Measurements from ENCODE around the gene CIAO2A.
"Not testable (repeated sequence)": the region's sequence is repeated elsewhere in the genome, so short reads cannot be mapped to it uniquely, and the experiment has no call there.

CIAO2A gene

GRCh38 chr15:64070965-64071851 lies 22.4 kb downstream of the CIAO2A start:
- no peak for DNase-seq

DNA sequence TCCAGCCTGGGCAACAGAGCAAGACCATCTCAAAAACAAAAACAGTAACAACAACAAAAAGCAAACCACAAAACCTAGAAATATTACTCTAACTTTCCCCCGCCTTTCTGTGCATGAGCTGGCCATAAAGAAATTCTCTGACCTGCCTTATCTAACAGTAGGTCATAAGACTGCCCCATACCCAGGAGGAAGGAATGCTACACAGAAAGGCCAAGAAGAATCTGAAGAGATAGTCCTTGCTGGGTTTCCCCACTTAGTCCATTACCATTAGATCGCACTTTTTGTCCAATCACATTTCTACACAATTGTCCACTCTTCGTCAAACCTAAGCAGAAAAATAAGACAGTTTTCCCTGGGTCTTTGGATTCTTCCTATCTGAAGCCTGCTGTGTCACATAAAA lies 23.5 kb downstream of the CIAO2A start:
- DNase-seq = no peak

DNA sequence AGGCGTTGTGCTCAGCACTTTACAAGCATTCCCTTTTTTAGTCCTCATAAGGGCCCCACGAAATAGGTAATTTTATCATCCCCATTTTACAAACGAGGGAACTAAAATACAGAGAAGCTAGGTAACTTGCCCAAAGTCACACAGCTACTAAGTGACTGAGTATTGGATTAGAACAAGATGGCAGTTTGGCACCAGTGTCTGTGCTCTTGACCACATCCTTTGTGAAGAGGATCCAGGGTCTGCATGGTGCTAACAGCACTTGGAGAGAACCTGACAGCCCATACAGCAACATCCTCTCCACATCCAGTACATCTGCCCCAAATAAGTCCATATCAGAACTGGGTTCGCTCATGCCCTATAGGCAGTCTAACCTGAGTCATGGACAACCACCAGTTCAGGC lies 25.5 kb downstream of the CIAO2A start:
- DNase-seq = no peak

DNA sequence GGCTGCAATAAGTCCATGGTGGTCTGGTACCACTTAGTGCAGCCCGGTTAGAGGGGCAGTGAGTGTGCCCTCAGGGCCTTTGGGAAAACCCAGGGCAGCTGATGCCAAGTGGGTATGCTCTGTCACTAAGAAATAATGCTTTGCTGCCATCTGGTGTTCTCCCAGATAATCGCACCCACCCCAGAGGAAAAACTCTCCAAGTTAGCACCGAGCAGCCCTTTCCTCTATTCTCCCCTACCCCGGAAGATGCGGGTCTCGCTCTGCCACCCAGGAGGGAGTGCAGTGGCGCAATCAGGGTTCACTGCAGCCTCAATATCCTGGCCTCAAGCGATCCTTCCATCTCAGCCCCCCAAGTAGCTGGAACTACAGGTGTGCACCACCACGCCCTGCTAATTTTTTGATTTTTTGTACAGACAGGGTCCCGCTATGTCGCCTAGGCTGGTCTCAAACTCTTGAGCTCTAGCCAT lies 26.0 kb downstream of the CIAO2A start:
- DNase-seq = peak; percentile 52 to 90 (median 77)

DNA sequence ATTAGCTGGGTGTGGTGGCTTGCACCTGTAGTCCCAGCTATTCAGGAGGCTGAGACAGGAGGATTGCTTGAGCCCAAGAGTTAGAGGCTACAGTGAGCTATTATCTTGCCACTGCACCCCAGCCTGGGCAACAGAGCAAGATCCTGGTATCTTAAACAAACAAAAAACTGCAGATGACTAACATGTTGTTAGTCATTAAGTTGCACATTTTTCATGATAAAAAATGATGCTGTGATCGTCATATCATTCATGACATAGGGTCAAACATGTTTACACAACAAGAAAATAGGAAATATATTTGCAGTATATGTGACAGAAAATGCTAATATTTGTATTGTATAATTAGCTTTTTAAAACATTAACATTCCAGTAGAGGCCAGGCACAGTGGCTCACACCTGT lies 27.2 kb downstream of the CIAO2A start:
- no peak for DNase-seq

DNA sequence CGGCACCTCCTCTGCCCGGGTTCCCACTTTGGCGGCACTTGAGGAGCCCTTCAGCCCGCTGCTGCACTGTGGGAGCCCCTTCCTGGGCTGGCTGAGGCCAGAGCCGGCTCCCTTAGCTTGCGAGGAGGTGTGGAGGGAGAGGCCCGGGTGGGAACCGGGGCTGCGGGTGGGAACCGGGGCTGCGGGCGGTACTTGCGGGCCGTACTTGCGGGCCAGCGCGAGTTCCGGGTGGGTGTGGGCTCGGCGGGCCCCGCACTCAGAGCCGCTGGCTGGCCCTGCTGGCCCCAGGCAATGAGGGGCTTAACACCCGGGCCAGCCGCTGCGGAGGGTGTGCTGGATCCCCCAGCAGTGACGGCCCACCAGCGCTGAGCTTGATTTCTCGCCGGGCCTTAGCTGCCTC lies 32.9 kb downstream of the CIAO2A start:
- DNase-seq = no peak

- DNase-seq = not testable (repeated sequence)
These were observed 34.5 kb downstream of the CIAO2A start for GRCh38 chr15:64059104-64059503.

- DNase-seq = no peak
These were observed 35.4 kb downstream of the CIAO2A start for GRCh38 chr15:64058279-64058678.

DNA sequence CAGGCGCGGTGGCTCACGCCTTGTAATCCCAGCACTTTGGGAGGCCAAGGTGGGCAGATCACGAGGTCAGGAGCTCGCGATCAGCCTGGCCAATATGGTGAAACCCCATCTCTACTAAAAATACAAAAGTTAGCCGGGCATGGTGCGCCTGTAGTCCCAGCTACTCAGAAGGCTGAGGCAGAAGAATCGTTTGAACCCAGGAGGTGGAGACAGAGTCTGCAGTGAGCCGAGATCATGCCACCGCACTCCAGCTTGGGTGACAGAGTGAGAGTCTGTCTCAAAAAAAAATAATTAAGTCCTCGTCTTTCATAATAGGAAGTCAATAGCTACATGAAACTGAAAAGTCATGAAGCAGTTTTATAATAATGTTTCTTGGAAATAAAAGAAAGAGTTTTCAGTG lies 40.0 kb downstream of the CIAO2A start:
- DNase-seq = not testable (repeated sequence)

GRCh38 chr15:64052925-64053491 lies 40.6 kb downstream of the CIAO2A start:
- no peak for DNase-seq

DNA sequence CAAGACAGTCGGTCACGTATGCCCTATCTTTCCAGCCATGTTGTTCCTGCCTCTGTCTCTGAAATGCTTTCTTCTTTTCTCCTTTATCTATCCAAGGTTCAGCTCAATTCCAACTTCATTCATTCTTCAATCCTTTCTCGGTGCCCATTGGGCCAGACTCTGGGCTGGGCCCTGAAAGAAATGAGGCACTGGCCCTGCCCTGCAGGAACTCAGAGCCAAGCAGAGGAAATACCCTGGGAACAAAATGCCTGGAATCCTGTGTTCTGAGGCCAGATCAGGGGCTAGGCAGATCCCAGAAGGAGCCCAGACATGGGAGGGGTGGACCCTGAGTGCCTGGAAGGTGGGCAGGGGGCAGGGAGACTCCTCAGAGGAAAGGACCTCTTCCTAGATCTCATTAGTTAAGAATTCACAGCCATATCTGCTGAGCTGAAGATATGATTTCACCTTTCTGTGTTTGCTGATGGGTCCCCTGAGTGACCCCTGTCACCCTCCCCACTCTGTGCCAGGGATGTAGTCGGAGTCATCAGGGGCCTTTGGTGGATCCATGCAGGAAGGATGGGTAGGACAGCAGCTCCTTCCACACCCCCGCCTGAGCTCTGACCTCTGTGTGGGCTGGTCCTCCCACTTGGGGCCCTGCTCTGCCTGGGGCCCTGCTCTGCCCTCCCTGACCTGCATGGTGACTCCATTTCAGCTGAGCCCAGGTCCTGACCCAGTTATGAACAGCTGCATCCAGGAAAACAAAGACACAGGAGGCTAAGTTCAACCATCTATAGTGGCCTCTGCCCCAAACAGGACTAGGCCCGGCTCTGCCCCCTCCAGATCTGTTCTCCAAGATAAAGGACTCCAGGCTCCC lies 42.0 kb downstream of the CIAO2A start:
- DNase-seq = no peak

GRCh38 chr15:64051093-64051402 lies 42.6 kb downstream of the CIAO2A start:
- no peak for DNase-seq

DNA sequence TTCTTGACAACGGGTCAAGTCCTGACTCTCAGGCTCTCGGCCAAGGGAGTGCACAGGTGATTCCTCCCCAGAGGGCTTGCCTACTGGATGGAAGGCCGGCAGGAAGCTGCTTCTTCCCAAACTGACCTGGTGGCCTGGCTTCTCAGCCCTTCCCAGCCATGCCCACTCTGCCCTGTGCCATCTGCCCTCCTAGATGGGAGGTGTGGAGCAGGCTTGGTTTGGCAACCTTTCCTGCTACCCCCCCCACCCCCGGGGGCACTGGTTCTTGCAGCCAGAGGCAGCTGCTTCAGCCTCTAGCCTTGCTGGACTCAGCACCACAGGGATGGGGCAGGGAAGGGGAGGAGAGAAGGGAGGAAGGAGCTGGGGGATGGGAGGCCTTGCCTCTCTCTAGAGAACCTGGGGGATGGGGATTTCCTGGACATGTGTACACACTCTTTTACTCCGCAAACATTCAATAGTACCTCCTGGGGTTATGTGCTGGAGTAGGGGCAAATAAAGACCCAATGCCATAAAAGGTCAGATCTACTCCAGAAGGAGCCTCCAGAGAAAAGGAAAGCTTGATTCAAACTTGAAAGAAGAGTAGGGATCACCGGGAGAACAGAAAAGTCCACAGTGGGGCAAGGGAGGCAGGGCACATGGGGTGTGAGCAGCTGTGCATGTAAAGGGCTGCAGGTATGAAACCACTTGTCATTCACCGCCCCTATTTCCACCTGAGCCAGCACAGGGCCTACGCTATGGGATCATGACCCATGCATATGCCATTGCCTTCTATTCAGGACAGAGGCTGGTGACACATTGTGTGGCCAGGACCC lies 43.2 kb downstream of the CIAO2A start:
- peak in 2 of 3 experiments; percentile 88 to 95 for DNase-seq

GRCh38 chr15:64048781-64049460 lies 44.7 kb downstream of the CIAO2A start:
- DNase-seq = no peak

- peak; percentile 29 to 76 (median 65) for DNase-seq
These were observed 47.1 kb downstream of the CIAO2A start, which contains the start of gene DAPK2 for GRCh38 chr15:64046421-64047153. Gene DAPK2 (minus strand): TSS chr15:64046485. CDS start chr15:64040261, 6,224 bp downstream.

GRCh38 chr15:64045774-64046420 lies 47.7 kb downstream of the CIAO2A start:
- peak in 1 of 3 experiments; percentile 64 for DNase-seq

- no peak for DNase-seq
These were observed 48.6 kb downstream of the CIAO2A start for GRCh38 chr15:64045101-64045435.

DNA sequence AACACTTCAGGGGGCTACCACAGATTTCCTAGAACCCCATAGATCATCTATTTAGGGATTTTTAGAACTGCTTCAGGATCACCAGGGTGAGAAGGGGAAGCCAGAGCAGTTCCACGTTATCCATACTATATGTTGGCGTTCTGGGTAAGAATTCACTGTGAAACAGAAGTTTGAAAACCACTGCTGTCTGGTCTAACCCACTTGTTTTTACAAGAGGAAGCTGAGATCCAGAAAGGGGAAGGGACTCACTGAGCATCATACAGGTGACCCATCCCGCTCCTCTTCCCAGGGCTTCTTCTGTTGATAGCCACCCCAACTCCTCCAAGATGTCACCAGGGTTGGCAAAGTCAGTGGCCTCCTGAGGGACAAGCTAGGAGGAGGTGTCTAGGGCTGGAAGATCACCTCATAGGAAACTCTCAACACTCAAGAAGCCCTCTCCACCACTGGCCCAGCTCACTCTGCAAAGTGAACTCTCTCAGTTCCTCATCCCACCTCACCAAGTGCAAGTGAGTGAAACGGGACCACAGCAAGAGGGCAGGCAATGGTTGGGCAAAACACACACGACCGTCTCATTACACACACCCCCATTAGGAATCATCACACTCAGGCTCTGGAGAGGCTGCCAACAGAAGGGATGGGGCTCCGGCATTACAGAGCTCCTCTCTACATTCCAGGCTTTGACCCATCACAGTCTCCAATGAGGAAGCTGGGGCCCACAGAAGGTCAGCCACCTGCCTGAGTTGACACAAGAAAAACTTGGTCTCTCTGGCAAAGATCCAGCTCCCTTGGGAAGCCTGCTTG lies 49.1 kb downstream of the CIAO2A start:
- no peak for DNase-seq

- DNase-seq = no peak
These were observed 54.6 kb downstream of the CIAO2A start for GRCh38 chr15:64038878-64039610.
